ENCODE data around the gene ARVCF.
A peak's percentile ranks its signal among the peaks of the same experiment; 100 is the strongest.

The ARVCF gene

DNA sequence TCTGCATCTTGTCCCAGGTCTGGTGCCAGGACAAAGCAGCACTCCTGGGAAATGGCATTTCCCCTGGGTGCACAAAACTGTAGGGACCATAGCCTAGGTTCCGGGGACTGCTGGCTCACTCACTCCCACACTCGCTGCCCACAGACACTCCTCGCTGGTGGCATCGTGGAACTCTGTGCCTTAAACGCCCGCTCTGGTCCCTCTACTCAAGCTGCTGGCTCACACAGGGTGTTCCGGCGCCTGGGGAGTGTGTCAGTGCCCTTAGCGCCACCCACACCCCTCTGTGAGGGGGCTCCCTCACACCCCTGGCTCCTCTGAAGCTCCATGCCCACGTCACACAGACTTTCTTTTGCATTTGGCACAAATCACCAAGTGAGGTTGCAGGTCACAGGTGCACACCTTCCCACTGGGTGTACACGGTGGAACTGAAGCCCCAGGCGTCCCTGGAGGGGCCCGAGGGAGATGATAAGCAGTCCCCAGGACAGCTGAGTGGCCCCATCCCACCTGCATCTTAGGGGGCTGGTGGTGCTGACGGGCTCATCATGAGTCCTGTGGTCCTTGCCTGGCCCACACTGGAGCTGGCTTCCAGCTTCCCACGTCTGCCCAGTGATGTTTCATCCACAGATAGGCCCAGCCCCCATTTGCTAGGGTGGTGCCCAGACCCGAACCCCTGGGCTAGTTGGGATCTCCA lies 40.2 kb upstream of the ARVCF start:
- intact Hi-C loops (cut with micrococcal nuclease): no loop called here
- Mint-ChIP-seq H3K4me1 (ENCODE audit: low read depth) (no peaks in the 10 kb centered on the region), H3K9me3 (no peaks in the 10 kb centered on the region), H3K4me3 (no peak overlapping the region), H3K27ac (no peak overlapping the region), H3K36me3 (ENCODE audit: low read depth) (peaks cover 100% of the 10 kb centered on the region), H3K27me3 (no peaks in the 10 kb centered on the region)

DNA sequence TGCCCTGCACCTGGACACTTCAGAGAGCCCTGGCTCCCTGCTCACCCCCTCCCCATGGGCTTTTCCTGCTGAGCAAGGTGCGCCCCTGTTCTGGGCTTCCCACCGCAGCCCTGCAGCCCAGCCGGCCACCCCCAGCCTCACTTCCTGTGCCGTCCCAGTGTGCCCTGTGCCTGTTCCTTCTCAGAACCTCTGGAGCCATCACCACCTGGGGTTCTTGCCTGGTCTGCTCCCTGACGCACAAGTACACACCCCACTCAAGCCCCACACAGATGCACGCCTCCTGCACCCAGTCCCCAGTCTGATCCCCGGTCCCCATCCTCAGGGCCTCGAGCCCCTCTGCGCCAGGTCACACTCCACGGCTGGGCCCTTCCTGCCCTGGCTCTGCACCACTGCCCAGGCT lies 39.5 kb upstream of the ARVCF start:
- intact Hi-C loops (cut with micrococcal nuclease): no loop called here
- Mint-ChIP-seq H3K9me3 (no peaks in the 10 kb centered on the region), H3K4me3 (no peak overlapping the region), H3K27me3 (no peaks in the 10 kb centered on the region), H3K36me3 (ENCODE audit: low read depth) (peaks cover 100% of the 10 kb centered on the region), H3K27ac (no peak overlapping the region), H3K4me1 (ENCODE audit: low read depth) (no peaks in the 10 kb centered on the region)

DNA sequence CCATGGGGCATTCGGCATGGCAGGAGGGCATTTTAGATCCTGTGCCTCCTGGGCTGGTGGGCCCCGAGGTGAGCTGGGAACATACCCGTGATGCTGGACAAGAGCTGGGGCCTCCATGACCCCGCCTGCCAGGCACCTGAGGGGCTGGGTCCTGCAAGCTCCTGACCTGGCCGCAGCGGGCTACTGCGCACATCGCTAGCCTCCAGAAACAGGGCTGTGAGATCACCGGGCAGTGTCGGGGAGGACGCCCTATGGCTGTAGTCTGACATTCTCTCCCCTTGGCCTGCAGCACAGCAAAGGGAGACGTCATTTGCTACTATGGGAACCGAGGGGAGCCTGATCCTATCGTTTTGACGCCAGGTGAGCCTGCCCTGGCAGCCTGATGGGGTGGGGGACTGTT lies 39.0 kb upstream of the ARVCF start:
- H3K4me3 Mint-ChIP-seq: no peak overlapping the region
- H3K36me3 Mint-ChIP-seq (ENCODE audit: low read depth): peaks cover 99% of the 10 kb centered on the region
- H3K27me3 Mint-ChIP-seq: no peaks in the 10 kb centered on the region
- H3K27ac Mint-ChIP-seq: no peak overlapping the region
- H3K9me3 Mint-ChIP-seq: no peaks in the 10 kb centered on the region
- no peaks in the 10 kb centered on the region for H3K4me1 Mint-ChIP-seq (ENCODE audit: low read depth)
- intact Hi-C loops (cut with micrococcal nuclease): no loop called here

DNA sequence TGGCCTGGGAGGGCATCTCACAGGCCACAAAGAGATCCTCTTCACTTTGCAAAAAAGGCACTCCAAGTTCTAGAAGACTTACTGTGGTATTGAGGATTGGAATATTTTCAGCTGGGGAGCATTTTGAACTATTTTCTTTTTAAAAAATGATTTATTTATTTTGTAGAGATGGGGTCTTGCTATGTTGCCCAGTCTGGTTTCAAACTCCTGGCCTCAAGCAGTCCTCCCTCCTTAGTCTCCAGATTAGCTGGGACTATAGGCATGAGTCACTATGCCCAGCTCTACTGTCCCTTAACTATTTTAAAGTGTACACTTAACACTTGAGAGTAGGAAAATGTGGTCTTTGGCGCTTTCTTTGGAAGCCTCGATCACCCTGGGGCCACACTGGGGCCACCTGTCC lies 38.5 kb upstream of the ARVCF start:
- H3K4me3 Mint-ChIP-seq: no peak overlapping the region

DNA sequence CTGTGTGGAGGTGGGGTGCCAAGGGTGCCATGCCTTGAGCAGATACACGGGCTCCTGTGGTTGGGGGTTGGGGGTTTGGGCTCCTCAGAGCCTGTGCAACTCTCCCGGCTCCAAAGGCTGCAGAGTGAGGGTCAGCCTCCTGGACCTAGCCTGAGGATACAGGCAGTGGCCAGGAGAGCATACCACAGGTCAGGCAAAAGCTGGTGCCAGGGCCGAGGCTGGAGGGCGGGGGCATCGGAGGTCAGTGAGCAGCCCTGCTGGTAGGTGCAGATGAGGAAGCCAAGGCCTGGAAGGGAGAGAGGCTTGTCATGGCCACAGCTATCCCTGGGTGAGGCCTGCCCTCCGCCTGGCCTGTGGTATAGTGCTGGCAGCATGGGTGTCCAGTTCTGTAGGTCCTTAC lies 37.9 kb upstream of the ARVCF start:
- intact Hi-C loops (cut with micrococcal nuclease): no loop called here
- H3K4me1 Mint-ChIP-seq (ENCODE audit: low read depth): no peaks in the 10 kb centered on the region
- peaks cover 99% of the 10 kb centered on the region for H3K36me3 Mint-ChIP-seq (ENCODE audit: low read depth)
- no peaks in the 10 kb centered on the region for H3K9me3 Mint-ChIP-seq
- H3K4me3 Mint-ChIP-seq: no peak overlapping the region
- H3K27ac Mint-ChIP-seq: no peak overlapping the region
- no peaks in the 10 kb centered on the region for H3K27me3 Mint-ChIP-seq

More for the DNA sequence above, 38.5 kb upstream of the ARVCF start:
- H3K27me3 Mint-ChIP-seq: no peaks in the 10 kb centered on the region
- H3K9me3 Mint-ChIP-seq: no peaks in the 10 kb centered on the region
- peaks cover 99% of the 10 kb centered on the region for H3K36me3 Mint-ChIP-seq (ENCODE audit: low read depth)
- no peaks in the 10 kb centered on the region for H3K4me1 Mint-ChIP-seq (ENCODE audit: low read depth)
- H3K27ac Mint-ChIP-seq: no peak overlapping the region
- intact Hi-C loops (cut with micrococcal nuclease): no loop called here

DNA sequence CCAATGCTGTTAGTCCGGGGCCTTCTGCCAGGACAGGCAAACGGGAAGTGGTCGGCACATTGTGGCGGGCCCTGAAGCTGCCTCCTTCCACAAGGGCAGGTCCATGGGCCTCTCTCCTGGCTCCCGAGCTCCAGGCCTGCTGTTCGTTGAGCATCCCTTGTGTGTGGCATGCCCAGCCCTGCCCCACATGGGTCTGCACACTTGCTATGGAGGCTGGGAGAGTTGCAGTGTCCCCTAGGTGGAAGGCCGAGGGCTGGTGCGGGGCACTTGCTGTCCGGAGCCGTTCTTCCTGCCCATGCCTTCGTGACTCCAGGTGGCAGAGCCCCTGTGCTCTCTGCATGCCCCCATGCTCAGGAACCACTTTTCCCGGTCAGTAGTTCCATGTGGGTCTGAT lies 37.4 kb upstream of the ARVCF start:
- intact Hi-C loops (cut with micrococcal nuclease): no loop called here
- Mint-ChIP-seq H3K4me1 (ENCODE audit: low read depth) (no peaks in the 10 kb centered on the region), H3K4me3 (no peak overlapping the region), H3K9me3 (no peaks in the 10 kb centered on the region), H3K27me3 (no peaks in the 10 kb centered on the region), H3K36me3 (ENCODE audit: low read depth) (peaks cover 99% of the 10 kb centered on the region), H3K27ac (no peak overlapping the region)

DNA sequence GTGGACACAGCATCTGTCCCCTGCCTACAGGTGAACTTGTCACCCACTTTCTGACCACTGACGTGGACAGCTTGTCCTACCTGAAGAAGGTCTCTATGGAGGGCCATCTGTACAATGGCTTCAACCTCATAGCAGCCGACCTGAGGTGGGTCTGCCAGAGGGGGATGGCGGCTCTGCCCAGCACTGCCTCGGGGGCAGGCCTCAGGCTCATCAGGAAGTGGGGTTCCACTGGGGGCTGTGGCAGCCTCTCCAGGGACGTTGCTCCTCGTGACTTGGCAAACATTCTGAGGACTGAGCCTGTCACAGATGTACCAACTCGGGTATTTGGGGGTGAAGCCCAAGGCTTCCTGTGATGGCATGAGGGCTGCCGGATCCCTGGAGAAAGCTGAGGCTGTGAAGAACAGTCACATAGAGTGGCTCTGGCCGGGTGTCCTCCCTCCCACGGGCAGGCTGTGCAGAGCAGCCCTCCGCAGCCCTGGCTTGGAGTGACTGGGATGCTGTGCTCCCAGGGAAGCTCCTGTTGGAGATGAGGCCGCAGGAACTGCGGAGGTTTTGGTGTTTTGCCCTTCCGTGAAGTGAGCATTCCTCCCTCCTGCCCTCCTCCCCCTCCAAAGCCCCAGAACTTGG lies 36.9 kb upstream of the ARVCF start:
- H3K27me3 Mint-ChIP-seq: no peaks in the 10 kb centered on the region
- H3K4me1 Mint-ChIP-seq (ENCODE audit: low read depth): no peaks in the 10 kb centered on the region
- intact Hi-C loops (cut with micrococcal nuclease): no loop called here
- H3K4me3 Mint-ChIP-seq: no peak overlapping the region
- H3K36me3 Mint-ChIP-seq (ENCODE audit: low read depth): peaks cover 99% of the 10 kb centered on the region
- H3K27ac Mint-ChIP-seq: peak overlapping the region; percentile 8
- no peaks in the 10 kb centered on the region for H3K9me3 Mint-ChIP-seq

DNA sequence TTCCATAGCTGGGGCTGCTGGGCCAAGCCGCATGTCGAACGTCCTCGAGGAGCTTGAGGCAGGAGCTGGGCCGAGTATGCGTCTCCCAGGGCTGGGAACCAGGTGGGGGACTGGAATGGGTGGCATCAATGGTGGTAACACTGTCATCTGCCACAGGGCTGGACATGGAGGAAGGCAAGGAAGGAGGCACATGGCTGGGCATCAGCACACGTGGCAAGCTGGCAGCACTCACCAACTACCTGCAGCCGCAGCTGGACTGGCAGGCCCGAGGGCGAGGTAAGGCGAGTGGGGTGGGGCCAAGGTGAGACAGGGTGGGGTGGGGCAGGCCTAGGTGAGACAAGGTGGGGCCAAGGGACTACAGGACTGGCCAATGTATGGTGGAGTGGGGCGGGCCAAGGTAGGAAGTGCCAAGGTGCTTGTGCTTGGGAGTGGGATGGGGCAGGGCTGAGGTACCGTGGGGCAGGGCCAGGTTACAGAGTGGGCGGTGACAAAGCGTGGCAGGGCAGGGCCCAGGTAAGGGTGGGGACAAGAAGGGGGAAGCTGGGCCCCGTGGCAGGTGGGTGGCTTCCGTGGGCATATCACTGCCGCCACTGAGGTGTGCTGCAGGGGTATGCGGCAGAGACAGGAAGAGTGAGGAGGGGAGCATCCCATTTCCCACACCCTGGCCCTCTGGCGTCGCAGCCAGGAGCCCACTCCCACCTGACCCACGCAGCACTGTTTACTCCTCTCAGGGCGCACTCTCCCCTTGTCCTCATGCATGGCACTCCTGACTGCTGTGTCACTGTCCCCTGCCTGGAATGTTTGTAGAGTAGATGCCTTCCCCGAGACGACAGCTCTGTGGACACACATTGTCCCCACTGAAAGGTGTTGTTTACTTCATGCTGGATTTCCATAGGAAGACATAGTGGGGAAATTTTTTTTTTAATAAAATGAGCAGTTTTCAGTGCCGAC lies 36.0 kb upstream of the ARVCF start:
- H3K36me3 Mint-ChIP-seq (ENCODE audit: low read depth): peaks cover 99% of the 10 kb centered on the region
- intact Hi-C loops (cut with micrococcal nuclease): no loop called here
- peaks cover 9% of the 10 kb centered on the region for H3K9me3 Mint-ChIP-seq
- peak overlapping the region; percentile 8 for H3K27ac Mint-ChIP-seq
- no peaks in the 10 kb centered on the region for H3K4me1 Mint-ChIP-seq (ENCODE audit: low read depth)
- H3K27me3 Mint-ChIP-seq: no peaks in the 10 kb centered on the region
- H3K4me3 Mint-ChIP-seq: no peak overlapping the region

DNA sequence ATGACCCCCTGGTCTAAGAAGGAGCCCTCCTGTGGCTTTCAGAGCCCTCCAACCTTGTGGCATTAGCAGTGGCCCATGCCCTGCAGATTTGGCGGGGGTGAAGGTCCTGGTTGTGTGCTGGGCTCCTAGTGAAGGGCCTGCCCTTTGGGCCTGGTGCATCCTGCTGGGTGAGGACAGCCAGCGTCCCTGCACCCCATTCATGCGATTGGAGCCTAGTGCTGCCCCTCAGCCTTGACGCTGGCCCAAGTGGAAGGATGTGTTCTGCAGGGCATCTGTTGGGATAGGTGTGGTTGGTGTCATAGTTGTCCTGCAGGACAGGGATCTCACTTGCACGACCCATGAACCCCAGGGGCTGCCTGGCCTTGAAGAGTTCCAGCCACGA lies 35.3 kb upstream of the ARVCF start:
- no peak overlapping the region for H3K4me3 Mint-ChIP-seq
- intact Hi-C loops (cut with micrococcal nuclease): no loop called here
- H3K27ac Mint-ChIP-seq: no peak overlapping the region
- H3K36me3 Mint-ChIP-seq (ENCODE audit: low read depth): peaks cover 99% of the 10 kb centered on the region
- H3K4me1 Mint-ChIP-seq (ENCODE audit: low read depth): no peaks in the 10 kb centered on the region
- H3K27me3 Mint-ChIP-seq: no peaks in the 10 kb centered on the region
- H3K9me3 Mint-ChIP-seq: peaks cover 15% of the 10 kb centered on the region

DNA sequence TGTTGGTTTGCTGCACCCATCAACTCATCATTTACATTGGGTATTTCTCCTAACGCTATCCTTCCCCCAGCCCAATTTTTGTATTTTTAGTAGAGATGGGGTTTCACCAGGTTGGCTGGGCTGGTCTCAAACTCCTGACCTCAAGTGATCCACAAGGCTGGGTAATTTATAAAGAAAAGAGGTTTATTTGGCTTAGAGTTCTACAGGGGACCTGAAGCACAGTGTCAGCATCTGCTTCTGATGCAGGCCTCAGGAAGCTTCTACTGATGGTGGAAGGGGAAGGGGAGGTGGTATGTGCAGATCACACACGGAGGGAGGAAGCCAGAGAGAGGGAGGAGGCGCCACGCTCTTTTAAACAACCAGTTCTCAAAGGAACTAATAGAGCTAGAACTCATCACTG lies 30.1 kb upstream of the ARVCF start:
- H3K4me3 Mint-ChIP-seq: no peak overlapping the region
- no peaks in the 10 kb centered on the region for H3K27me3 Mint-ChIP-seq
- peaks cover 99% of the 10 kb centered on the region for H3K36me3 Mint-ChIP-seq (ENCODE audit: low read depth)
- peaks cover 28% of the 10 kb centered on the region for H3K9me3 Mint-ChIP-seq
- intact Hi-C loops (cut with micrococcal nuclease): no loop called here
- no peaks in the 10 kb centered on the region for H3K4me1 Mint-ChIP-seq (ENCODE audit: low read depth)
- H3K27ac Mint-ChIP-seq: no peak overlapping the region

DNA sequence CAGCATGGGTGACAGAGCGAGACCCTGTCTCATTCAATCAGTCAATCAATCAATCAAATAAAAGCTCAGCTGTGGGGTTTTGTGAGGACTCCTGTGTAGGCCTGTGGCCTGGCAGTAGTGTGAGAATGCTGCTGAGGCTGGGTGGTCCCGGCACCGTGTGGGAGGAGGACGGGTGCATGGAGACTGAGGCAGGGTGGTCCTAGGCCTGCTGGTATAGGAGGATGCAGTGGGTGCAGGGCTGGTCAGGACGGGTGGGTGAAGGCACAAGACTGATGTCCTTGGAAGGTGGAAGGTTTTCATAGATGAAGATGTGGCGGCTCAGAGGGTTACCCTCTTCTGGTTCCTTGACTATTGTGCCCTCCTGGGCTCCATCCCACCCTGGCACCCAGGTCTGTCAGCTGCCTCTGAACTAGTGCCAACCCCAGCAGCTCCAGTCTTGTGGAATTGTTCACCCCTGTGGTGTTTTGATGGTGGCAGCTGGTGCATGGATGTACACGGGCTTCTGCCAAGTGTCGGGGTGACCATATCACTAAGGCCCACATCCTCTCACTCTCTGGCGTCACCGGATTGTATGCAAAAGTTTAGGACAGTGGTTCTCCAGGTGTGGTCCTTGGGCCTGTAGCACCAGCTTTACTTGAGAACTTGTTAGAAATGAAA lies 28.0 kb upstream of the ARVCF start:
- intact Hi-C loops (cut with micrococcal nuclease): no loop called here
- Mint-ChIP-seq H3K27ac (no peak overlapping the region), H3K4me3 (no peak overlapping the region), H3K9me3 (peaks cover 28% of the 10 kb centered on the region), H3K36me3 (ENCODE audit: low read depth) (peaks cover 97% of the 10 kb centered on the region), H3K27me3 (no peaks in the 10 kb centered on the region), H3K4me1 (ENCODE audit: low read depth) (no peaks in the 10 kb centered on the region)

DNA sequence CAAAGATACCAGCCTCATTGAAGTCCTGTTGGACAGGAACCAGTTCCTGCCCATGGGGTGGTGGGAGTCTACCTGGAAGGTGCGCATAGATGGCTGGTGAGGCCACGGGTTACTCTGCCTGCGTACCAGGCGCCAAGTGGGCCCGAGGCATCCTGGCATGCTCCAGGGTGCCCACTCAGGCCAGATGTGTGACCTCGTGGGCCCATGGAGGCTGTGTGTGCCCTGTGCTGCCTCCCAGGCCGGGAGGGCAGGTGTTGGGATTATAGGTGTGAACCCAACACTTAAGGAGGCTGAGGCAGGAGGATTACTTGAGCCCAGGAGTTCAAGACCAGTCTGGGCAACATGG lies 27.3 kb upstream of the ARVCF start:
- intact Hi-C loops (cut with micrococcal nuclease): no loop called here
- Mint-ChIP-seq H3K9me3 (peaks cover 28% of the 10 kb centered on the region), H3K27me3 (no peaks in the 10 kb centered on the region), H3K36me3 (ENCODE audit: low read depth) (peaks cover 97% of the 10 kb centered on the region), H3K4me1 (ENCODE audit: low read depth) (no peaks in the 10 kb centered on the region), H3K27ac (no peak overlapping the region), H3K4me3 (no peak overlapping the region)

DNA sequence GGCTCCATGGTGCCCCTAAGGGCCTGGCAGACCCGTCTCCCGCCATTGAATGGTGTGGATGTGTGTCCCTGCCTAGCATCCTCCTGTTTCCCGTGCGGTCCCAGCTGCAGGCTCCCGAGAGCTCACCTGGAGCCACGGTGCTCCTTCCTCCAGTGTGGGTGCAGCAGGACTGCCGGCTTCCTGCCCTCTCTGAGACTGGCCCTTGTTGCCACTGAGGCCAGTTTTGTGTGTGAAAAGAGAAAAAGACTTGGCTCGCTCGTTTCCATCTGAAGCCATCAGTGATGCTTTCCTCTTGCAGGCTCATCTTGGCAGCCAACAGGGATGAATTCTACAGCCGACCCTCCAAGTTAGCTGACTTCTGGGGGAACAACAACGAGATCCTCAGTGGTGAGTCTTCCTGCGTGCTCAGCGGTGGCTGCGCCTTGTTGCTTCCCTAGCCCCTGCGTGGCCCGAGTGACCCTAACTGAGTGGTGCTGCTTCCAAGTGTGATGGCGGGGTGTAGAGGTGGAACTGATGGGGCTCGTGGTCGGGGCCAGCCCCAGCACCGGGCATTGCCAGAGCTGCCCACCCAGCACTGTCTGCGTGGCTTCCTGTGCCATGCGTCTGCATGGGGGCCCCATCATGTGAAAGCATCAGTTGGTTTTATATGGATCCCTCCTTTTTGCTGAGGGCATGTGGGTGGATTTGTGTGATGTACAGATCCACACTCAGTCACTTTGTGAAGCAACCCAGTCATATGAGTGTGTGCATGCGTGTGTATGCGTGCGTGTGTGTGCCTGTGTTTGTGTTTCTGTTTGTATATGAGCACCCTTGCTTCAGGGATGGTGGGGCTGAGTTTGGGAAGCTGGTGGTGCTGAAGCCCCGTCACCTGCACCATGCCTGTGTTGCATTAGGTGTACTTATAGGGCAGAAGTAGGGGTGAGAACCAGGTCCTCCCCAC lies 26.7 kb upstream of the ARVCF start:
- peaks cover 27% of the 10 kb centered on the region for H3K9me3 Mint-ChIP-seq
- H3K27ac Mint-ChIP-seq: no peak overlapping the region
- H3K4me3 Mint-ChIP-seq: no peak overlapping the region
- H3K4me1 Mint-ChIP-seq (ENCODE audit: low read depth): no peaks in the 10 kb centered on the region
- intact Hi-C loops (cut with micrococcal nuclease): no loop called here
- peaks cover 96% of the 10 kb centered on the region for H3K36me3 Mint-ChIP-seq (ENCODE audit: low read depth)
- H3K27me3 Mint-ChIP-seq: no peaks in the 10 kb centered on the region

Data from dendritic cell treated with granulocyte-macrophage colony-stimulating factor and Interleukin-4, amounts not matched to agents 40 ng/mL and 50 ng/mL, for 4 days (primary cell).